Osteoblast (primary cell): ENCODE results near the gene IFNK. TPM values are rescaled to one million over a fixed set of nuclear protein-coding genes. Genes with fewer than 3 reads are reported as not detected.

ENCODE experiments used
- DNase-seq: peaks from one replicate; pipeline ENCODE4 v3.0.0; 2011; ENCODE audit warnings: low spot score, mixed read lengths; ENCODE audit not compliant: insufficient read length; ENCODE audit errors: missing footprints
- H2AFZ ChIP-seq: 2 replicates; pipeline ENCODE4 v1.6.0; 2011; ENCODE audit warnings: mild to moderate bottlenecking, low read length
- H3K27ac ChIP-seq: 2 replicates; pipeline ENCODE4 v1.5.1; 2011; ENCODE audit warnings: mild to moderate bottlenecking, low read depth, low read length, moderate library complexity
- H3K27me3 ChIP-seq: 2 replicates; pipeline ENCODE4 v1.6.0; 2012; ENCODE audit warnings: mild to moderate bottlenecking, control low read depth, inconsistent platforms, low read length, moderate library complexity; ENCODE audit not compliant: insufficient read depth
- H3K36me3 ChIP-seq: 2 replicates; pipeline ENCODE4 v1.5.1; 2011; ENCODE audit warnings: mild to moderate bottlenecking, low read length, control low read depth, moderate library complexity; ENCODE audit not compliant: insufficient read depth
- H3K4me1 ChIP-seq: 2 replicates; pipeline ENCODE4 v1.5.1; 2011; ENCODE audit warnings: mild to moderate bottlenecking, low read length, control low read depth, moderate library complexity; ENCODE audit not compliant: insufficient read depth
- H3K4me2 ChIP-seq: 2 replicates; pipeline ENCODE4 v1.6.0; 2011; ENCODE audit warnings: mild to moderate bottlenecking, low read length; ENCODE audit not compliant: insufficient read depth
- H3K4me3 ChIP-seq: fragments of 200-600 bp; sonication (generic); 3 replicates; pipeline ENCODE4 v1.5.1; 2012; ENCODE audit warnings: mild to moderate bottlenecking, low read length, inconsistent platforms; ENCODE audit not compliant: insufficient read depth
- H3K79me2 ChIP-seq: 2 replicates; pipeline ENCODE4 v1.6.0; 2012; ENCODE audit warnings: mild to moderate bottlenecking, low read length, control low read depth, inconsistent platforms; ENCODE audit not compliant: insufficient read depth
- H3K9me3 ChIP-seq: 2 replicates; pipeline ENCODE4 v1.5.1; 2011; ENCODE audit warnings: low read depth, low read length, control low read depth
- H4K20me1 ChIP-seq: 2 replicates; pipeline ENCODE4 v1.6.0; 2012; ENCODE audit warnings: mild to moderate bottlenecking, low read length, control low read depth; ENCODE audit not compliant: insufficient read depth
- CTCF ChIP-seq: IDR thresholded peaks from 2 replicates; pipeline ENCODE4 v1.5.1; 2011; ENCODE audit warnings: mild to moderate bottlenecking, low read depth, low read length, moderate library complexity; ENCODE audit errors: extremely low read depth
- total RNA-seq: library from RNA; depleted of rRNA; stranded (reverse); fragments of >200 nt; gene quantifications from 2 replicates; pipeline ENCODE4 v1.2.3, GENCODE V29; 2012

The IFNK gene
- total RNA-seq, 1 donor: not detected

DNA sequence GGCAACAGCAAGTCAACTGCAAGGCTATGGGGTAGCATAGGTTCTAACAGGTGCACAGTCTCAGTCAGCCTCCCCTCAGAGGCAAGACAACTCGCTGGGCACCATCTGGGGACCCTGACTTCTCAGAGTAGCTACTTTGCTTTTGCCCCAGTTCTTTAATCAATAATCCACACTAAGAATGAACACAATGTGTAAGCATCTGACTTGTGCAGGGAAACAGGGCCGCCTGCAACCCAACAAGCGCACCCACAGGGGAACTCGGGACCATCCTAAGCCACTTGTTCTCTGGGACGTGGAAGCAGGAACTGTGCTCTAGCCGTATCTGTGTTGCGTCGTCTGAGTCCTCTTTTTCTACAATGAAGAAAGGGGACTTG lies 3.6 kb downstream of the IFNK start:
- peaks cover 10% of the 10 kb centered on the region for H3K4me1 ChIP-seq
- no peak overlapping the region for H3K27ac ChIP-seq
- no peaks in the 10 kb centered on the region for H3K9me3 ChIP-seq
- DNase-seq: no peak
- peak overlapping the region; percentile 93 for H3K4me2 ChIP-seq
- no peak overlapping the region for H2AFZ ChIP-seq
- no peaks in the 10 kb centered on the region for H4K20me1 ChIP-seq
- no peaks in the 10 kb centered on the region for H3K79me2 ChIP-seq
- H3K4me3 ChIP-seq: no peak overlapping the region
- H3K27me3 ChIP-seq: peaks cover 39% of the 10 kb centered on the region
- no peaks in the 10 kb centered on the region for H3K36me3 ChIP-seq
- TF ChIP-seq CTCF: no peak

GRCh38 chr9:27528076-27528885 lies 4.2 kb downstream of the IFNK start:
- no peaks in the 10 kb centered on the region for H3K9me3 ChIP-seq
- H3K4me1 ChIP-seq: peaks cover 10% of the 10 kb centered on the region
- peak; percentile 78 for DNase-seq
- peaks cover 39% of the 10 kb centered on the region for H3K27me3 ChIP-seq
- peak overlapping the region; percentile 93 for H3K4me2 ChIP-seq
- H3K79me2 ChIP-seq: no peaks in the 10 kb centered on the region
- H3K36me3 ChIP-seq: no peaks in the 10 kb centered on the region
- peak overlapping the region; percentile 57 for H2AFZ ChIP-seq
- TF ChIP-seq CTCF: no peak
- no peaks in the 10 kb centered on the region for H4K20me1 ChIP-seq
- no peak overlapping the region for H3K27ac ChIP-seq
- peak overlapping the region; percentile 68 for H3K4me3 ChIP-seq

GRCh38 chr9:27528886-27529315 lies 4.8 kb downstream of the IFNK start:
- H4K20me1 ChIP-seq: no peaks in the 10 kb centered on the region
- no peak for TF ChIP-seq CTCF
- DNase-seq: peak; percentile 80
- peak overlapping the region; percentile 57 for H2AFZ ChIP-seq
- no peaks in the 10 kb centered on the region for H3K79me2 ChIP-seq
- peak overlapping the region; percentile 68 for H3K4me3 ChIP-seq
- H3K9me3 ChIP-seq: no peaks in the 10 kb centered on the region
- H3K27ac ChIP-seq: no peak overlapping the region
- H3K36me3 ChIP-seq: no peaks in the 10 kb centered on the region
- H3K4me2 ChIP-seq: peak overlapping the region; percentile 93
- H3K27me3 ChIP-seq: peaks cover 39% of the 10 kb centered on the region
- peaks cover 10% of the 10 kb centered on the region for H3K4me1 ChIP-seq
